NCI-H1694 (cell line): ENCODE measurements around the gene MAGEB18.

Experiments used
- DNase-seq: peaks from one replicate; lab custom pipeline; 2025; lab: John Stamatoyannopoulos, UW

The MAGEB18 gene

GRCh38 chrX:26138274-26138673 is at the start of gene MAGEB18:
Gene MAGEB18 (plus strand): TSS chrX:26138343. CDS start chrX:26138986, 643 bp downstream.
- DNase-seq: no peak

DNA sequence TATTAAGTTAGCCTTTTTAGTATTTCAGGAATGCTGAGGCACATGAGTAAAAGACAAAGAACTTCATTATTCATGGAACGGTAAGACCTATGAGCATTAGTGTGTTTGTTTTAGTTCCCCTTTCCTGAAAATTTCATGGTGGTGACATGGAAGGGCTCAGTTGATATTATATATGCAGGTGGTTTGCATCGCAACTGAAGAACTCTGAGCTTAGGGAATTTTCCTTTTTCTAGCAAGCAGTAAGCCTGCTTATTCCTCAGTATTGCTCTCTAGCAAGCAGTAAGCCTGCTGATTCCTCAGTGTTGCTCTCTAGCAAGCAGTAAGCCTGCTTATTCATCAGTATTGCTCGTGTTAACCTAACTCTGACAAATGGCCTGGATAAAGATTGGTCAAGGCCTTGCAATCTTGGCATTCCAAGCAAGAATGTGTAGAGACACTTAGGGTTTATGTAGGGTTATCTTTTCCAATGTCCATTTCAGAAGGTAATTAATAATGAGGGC is 37.7 kb upstream of the MAGEB18 start:
- no peak for DNase-seq

GRCh38 chrX:26109142-26109541 is 29.0 kb upstream of the MAGEB18 start:
- DNase-seq: no peak

DNA sequence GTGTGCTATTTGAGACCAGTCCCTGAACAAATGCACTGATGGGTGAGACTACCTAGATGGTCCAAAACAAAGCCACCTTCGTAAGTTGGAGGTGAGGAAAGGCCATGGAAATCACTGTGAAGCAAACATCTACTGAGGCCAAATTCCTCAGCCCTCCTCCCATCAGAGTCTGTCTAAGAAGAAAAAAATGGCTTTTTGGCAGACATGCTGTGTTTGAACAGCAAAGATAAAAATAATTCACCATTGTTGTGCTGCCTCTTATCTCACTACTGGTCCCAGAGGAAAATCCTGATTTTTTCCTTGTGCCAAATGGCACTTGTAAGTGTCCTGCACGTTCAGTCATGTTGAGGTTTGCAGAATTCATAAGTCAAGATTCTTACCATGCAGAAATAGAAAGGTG is 7.9 kb downstream of the MAGEB18 start:
- DNase-seq: no peak

GRCh38 chrX:26160301-26160700 is 22.2 kb downstream of the MAGEB18 start, which contains the start of gene MAGEB6B:
Gene MAGEB6B (plus strand): TSS chrX:26160601. CDS start chrX:26160601, 0 bp downstream.
- no peak for DNase-seq
